Measurements from ENCODE around the gene PRSS57.
"Not testable (repeated sequence)": the region's sequence is repeated elsewhere in the genome, so short reads cannot be mapped to it uniquely, and the experiment has no call there.

Gene PRSS57

GRCh38 chr19:670609-671075, 24.6 kb downstream of the PRSS57 start:
- no peaks in the 10 kb centered on the region for H3K36me3 Mint-ChIP-seq
- H3K27ac Mint-ChIP-seq, result no peak overlapping the region
- no peak for ATAC-seq
- no peak for DNase-seq (ENCODE audit: low spot score in 2 of 2)
- no peaks in the 10 kb centered on the region for H3K4me1 Mint-ChIP-seq
- no peaks in the 10 kb centered on the region for H3K9me3 Mint-ChIP-seq
- H3K4me3 Mint-ChIP-seq, result no peak overlapping the region

- DNase-seq (ENCODE audit: low spot score in 2 of 2); H3K4me3 Mint-ChIP-seq; H3K36me3 Mint-ChIP-seq; H3K27ac Mint-ChIP-seq; H3K9me3 Mint-ChIP-seq; ATAC-seq: not testable (repeated sequence)
- peaks cover 12% of the 10 kb centered on the region for H3K4me1 Mint-ChIP-seq
These were observed 26.4 kb downstream of the PRSS57 start for GRCh38 chr19:668675-669434.

GRCh38 chr19:666985-667573, 28.2 kb downstream of the PRSS57 start:
- DNase-seq (ENCODE audit: low spot score in 2 of 2); ATAC-seq; H3K4me3 Mint-ChIP-seq; H3K9me3 Mint-ChIP-seq; H3K27ac Mint-ChIP-seq; H3K36me3 Mint-ChIP-seq: not testable (repeated sequence)
- peaks cover 18% of the 10 kb centered on the region for H3K4me1 Mint-ChIP-seq

- ATAC-seq, result no peak
- no peak overlapping the region for H3K27ac Mint-ChIP-seq
- H3K4me3 Mint-ChIP-seq, result peak overlapping the region; percentile 98
These were observed 30.3 kb downstream of the PRSS57 start for GRCh38 chr19:664913-665443.

GRCh38 chr19:663682-664117, 31.6 kb downstream of the PRSS57 start:
- ATAC-seq (no peak), DNase-seq (ENCODE audit: low spot score in 2 of 2) (no peak)
- peaks cover 38% of the 10 kb centered on the region for H3K36me3 Mint-ChIP-seq
- peak overlapping the region; percentile 85 for H3K27ac Mint-ChIP-seq
- no peaks in the 10 kb centered on the region for H3K9me3 Mint-ChIP-seq
- H3K4me1 Mint-ChIP-seq, result peaks cover 52% of the 10 kb centered on the region
- H3K4me3 Mint-ChIP-seq, result peak overlapping the region; percentile 98

More at GRCh38 chr19:664913-665443, 30.3 kb downstream of the PRSS57 start:
- peaks cover 39% of the 10 kb centered on the region for H3K4me1 Mint-ChIP-seq
- peaks cover 27% of the 10 kb centered on the region for H3K36me3 Mint-ChIP-seq
- peak; percentile 73 to 90 for DNase-seq (ENCODE audit: low spot score in 2 of 2)
- H3K9me3 Mint-ChIP-seq, result no peaks in the 10 kb centered on the region

- H3K27ac Mint-ChIP-seq, result peak within 1 kb of the TSS; percentile 95
- peaks cover 44% of the 10 kb centered on the region for H3K36me3 Mint-ChIP-seq
- DNase-seq (ENCODE audit: low spot score in 2 of 2), result peak; percentile 80 to 90
- peak within 1 kb of the TSS; percentile 98 for H3K4me3 Mint-ChIP-seq
- H3K9me3 Mint-ChIP-seq, result no peaks in the 10 kb centered on the region
- peak; percentile 61 for ATAC-seq
- peaks cover 58% of the 10 kb centered on the region for H3K4me1 Mint-ChIP-seq
These were observed 32.1 kb downstream of the PRSS57 start, which contains the start of gene RNF126 for GRCh38 chr19:662962-663681. Gene RNF126 (minus strand): TSS chr19:663214. CDS start chr19:663121, 93 bp downstream.

GRCh38 chr19:662207-662961, 32.9 kb downstream of the PRSS57 start:
- Mint-ChIP-seq H3K9me3 (no peaks in the 10 kb centered on the region), H3K36me3 (peaks cover 50% of the 10 kb centered on the region), H3K4me3 (peak overlapping the region; percentile 98), H3K4me1 (peaks cover 62% of the 10 kb centered on the region), H3K27ac (peak overlapping the region; percentile 95)
- DNase-seq (ENCODE audit: low spot score in 2 of 2) (peak; percentile 50 to 84), ATAC-seq (peak; percentile 20)

- DNase-seq (ENCODE audit: low spot score in 2 of 2) (peak; percentile 30 to 79), ATAC-seq (peak; percentile 33)
- no peaks in the 10 kb centered on the region for H3K9me3 Mint-ChIP-seq
- peak overlapping the region; percentile 95 for H3K27ac Mint-ChIP-seq
- peak overlapping the region; percentile 98 for H3K4me3 Mint-ChIP-seq
- H3K36me3 Mint-ChIP-seq, result peaks cover 56% of the 10 kb centered on the region
- H3K4me1 Mint-ChIP-seq, result peaks cover 69% of the 10 kb centered on the region
These were observed 33.6 kb downstream of the PRSS57 start for GRCh38 chr19:661427-662196.

- no peak for DNase-seq (ENCODE audit: low spot score in 2 of 2)
- no peak for ATAC-seq
- Mint-ChIP-seq H3K27ac (peak overlapping the region; percentile 95), H3K4me3 (peak overlapping the region; percentile 98), H3K9me3 (no peaks in the 10 kb centered on the region), H3K36me3 (peaks cover 63% of the 10 kb centered on the region), H3K4me1 (peaks cover 76% of the 10 kb centered on the region)
These were observed 34.3 kb downstream of the PRSS57 start for GRCh38 chr19:660793-661426.

- Mint-ChIP-seq H3K27ac (peak overlapping the region; percentile 95), H3K36me3 (peaks cover 81% of the 10 kb centered on the region)
- DNase-seq (ENCODE audit: low spot score in 2 of 2), result peak in 1 of 2 donors; percentile 32
These were observed 36.1 kb downstream of the PRSS57 start for GRCh38 chr19:658916-659839.

GRCh38 chr19:658059-658839, 37.0 kb downstream of the PRSS57 start:
- Mint-ChIP-seq H3K27ac (peak overlapping the region; percentile 95), H3K4me1 (peaks cover 74% of the 10 kb centered on the region), H3K4me3 (peak overlapping the region; percentile 98), H3K9me3 (no peaks in the 10 kb centered on the region), H3K36me3 (peaks cover 84% of the 10 kb centered on the region)
- ATAC-seq, result no peak
- no peak for DNase-seq (ENCODE audit: low spot score in 2 of 2)

More at GRCh38 chr19:658916-659839, 36.1 kb downstream of the PRSS57 start:
- no peaks in the 10 kb centered on the region for H3K9me3 Mint-ChIP-seq
- H3K4me3 Mint-ChIP-seq, result peak overlapping the region; percentile 98
- peak; percentile 73 for ATAC-seq
- peaks cover 82% of the 10 kb centered on the region for H3K4me1 Mint-ChIP-seq

- Mint-ChIP-seq H3K4me3 (peak overlapping the region; percentile 98), H3K9me3 (no peaks in the 10 kb centered on the region), H3K27ac (no peak overlapping the region), H3K36me3 (peaks cover 91% of the 10 kb centered on the region), H3K4me1 (peaks cover 73% of the 10 kb centered on the region)
- DNase-seq (ENCODE audit: low spot score in 2 of 2) (no peak), ATAC-seq (no peak)
These were observed 37.6 kb downstream of the PRSS57 start for GRCh38 chr19:657611-658010.
